KOPT-K1 (cell line): ENCODE results near the gene SGSH.
"Not testable (repeated sequence)": the region's sequence is repeated elsewhere in the genome, so short reads cannot be mapped to it uniquely, and the experiment has no call there.

Experiments
- H3K27ac ChIP-seq: fragments of 200-600 bp; sonication (generic); 2 replicates; pipeline ENCODE4 v1.5.1; 2016; ENCODE audit warnings: antibody characterized with exemption, mild to moderate bottlenecking, low read depth, low read length; ENCODE audit not compliant: poor library complexity, severe bottlenecking
- H3K36me3 ChIP-seq: fragments of 200-600 bp; sonication (generic); 2 replicates; pipeline ENCODE4 v1.5.1; 2017; ENCODE audit warnings: antibody characterized with exemption, mild to moderate bottlenecking, low read length, moderate library complexity; ENCODE audit not compliant: insufficient read depth
- H3K9me3 ChIP-seq: fragments of 200-600 bp; sonication (generic); 2 replicates; pipeline ENCODE4 v1.5.1; 2017; ENCODE audit warnings: antibody characterized with exemption, low read length, mild to moderate bottlenecking; ENCODE audit not compliant: insufficient read depth, poor library complexity, severe bottlenecking

The SGSH gene

DNA sequence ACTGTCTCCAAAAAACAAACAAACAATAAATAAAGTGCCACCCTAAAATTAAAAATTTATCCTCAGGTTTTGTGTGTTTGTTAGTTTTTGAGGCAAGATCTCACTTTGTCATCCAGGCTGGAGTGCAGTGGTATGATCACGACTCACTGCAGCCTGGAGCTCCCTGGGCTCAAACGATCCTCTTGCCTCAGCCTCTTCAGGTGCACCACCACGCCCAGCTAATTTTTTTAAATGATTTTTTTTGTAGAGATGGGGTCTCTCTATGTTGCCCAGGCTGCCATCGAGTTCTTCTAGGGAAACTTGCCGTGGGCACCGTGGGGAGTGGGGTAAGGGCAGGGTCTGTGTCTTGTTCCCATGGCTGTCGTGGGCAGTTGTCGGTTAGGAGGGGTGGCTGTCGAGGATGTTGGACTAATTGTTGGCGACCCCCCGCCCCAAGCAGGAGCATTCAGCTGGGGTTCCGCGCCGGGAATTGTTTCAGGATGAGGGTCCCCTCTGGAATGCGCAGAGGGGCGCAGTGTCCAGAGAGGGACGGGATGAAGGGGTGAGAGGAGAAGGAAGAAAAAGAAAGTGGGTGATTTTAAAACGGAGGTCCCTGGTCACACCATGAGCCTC is 39.4 kb upstream of the SGSH start:
- Histone ChIP-seq H3K9me3 (no peaks in the 10 kb centered on the region), H3K36me3 (no peaks in the 10 kb centered on the region), H3K27ac (peak overlapping the region; percentile 83)

GRCh38 chr17:80258296-80258695 is 38.2 kb upstream of the SGSH start:
- peak overlapping the region; percentile 83 for H3K27ac ChIP-seq

DNA sequence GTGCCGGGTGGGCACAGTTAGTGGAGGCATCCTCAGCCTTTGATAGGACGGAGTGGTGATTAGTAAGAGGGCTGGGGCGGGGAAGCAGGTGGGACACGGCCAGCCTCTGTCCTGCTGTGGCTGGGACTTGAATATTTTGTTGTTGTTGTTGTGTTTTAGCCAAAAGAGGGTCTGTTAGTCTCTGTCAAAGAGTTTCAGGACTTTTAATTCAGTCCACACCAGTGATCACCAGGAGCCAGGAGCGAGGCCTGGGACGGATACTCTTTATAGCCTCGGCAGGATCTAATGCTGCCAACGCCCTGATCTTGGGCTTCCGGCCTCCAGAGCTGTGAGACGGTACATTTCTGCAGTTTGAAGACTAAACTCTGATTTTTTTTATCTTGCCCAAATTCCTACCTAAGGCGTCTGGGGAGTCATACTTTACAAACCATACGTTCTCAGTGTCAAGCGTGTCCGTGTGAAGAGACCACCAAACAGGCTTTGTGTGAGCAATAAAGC is 37.6 kb upstream of the SGSH start:
- Histone ChIP-seq H3K36me3 (no peaks in the 10 kb centered on the region), H3K27ac (peak overlapping the region; percentile 83), H3K9me3 (no peaks in the 10 kb centered on the region)

More at GRCh38 chr17:80258296-80258695, 38.2 kb upstream of the SGSH start:
- H3K9me3 ChIP-seq, H3K36me3 ChIP-seq: not testable (repeated sequence)

DNA sequence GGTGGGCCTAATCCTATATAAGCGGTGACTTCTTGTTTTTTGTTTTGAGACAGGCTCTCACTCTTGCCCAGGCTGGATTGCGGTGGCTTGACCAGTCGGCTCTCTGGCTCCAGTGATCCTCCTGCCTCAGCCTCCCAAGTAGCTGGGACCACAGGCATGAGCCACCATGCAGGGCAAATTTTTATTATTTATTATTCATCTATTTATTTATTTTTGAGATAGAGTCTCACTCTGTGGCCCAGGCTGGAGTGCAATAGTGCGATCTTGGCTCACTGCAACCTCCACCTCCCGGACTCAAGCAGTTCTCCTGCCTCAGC is 35.9 kb upstream of the SGSH start:
- Histone ChIP-seq H3K27ac (peak overlapping the region; percentile 85), H3K36me3 (no peaks in the 10 kb centered on the region), H3K9me3 (no peaks in the 10 kb centered on the region)

DNA sequence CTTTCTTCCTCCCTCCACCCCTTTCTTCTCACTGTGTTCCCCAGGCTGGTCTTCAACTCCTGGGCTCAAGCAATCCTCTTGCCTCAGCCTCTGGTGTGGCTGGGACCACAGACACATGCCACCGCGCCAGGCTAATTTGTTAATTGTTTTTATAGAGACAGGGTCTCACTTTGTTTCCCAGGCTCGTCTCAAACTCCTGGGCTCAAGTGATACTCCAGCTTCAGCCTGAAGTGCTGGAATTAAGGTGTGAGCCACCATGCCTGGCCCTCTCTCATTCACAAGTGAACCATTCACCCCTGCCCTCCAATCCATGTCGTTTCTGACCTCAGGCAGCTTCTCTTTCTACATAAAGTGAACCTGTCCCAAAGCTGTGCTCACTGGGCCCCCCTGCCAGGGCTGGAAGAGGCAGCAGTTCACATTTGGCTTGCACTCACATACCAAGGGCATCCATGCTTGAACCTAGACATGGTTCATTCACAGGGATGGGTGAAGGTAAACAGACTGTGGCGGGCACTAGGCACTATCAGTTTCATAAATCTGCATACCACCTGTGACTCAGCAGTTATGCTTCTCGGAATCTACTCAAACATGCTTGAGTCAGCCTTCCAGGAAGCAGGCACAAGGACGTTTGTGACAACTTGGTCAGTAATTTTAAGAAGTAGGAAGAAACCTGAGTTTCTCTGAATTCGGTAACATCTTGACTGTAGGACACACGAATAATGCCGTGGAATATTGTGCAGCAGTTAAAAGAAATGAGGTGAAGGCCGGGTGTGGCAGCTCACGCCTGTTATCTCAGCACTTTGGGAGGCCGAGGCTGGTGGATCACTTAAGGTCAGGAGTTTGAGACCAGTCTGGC is 34.5 kb upstream of the SGSH start:
- no peaks in the 10 kb centered on the region for H3K9me3 ChIP-seq
- H3K27ac ChIP-seq: peak overlapping the region; percentile 85
- no peaks in the 10 kb centered on the region for H3K36me3 ChIP-seq

DNA sequence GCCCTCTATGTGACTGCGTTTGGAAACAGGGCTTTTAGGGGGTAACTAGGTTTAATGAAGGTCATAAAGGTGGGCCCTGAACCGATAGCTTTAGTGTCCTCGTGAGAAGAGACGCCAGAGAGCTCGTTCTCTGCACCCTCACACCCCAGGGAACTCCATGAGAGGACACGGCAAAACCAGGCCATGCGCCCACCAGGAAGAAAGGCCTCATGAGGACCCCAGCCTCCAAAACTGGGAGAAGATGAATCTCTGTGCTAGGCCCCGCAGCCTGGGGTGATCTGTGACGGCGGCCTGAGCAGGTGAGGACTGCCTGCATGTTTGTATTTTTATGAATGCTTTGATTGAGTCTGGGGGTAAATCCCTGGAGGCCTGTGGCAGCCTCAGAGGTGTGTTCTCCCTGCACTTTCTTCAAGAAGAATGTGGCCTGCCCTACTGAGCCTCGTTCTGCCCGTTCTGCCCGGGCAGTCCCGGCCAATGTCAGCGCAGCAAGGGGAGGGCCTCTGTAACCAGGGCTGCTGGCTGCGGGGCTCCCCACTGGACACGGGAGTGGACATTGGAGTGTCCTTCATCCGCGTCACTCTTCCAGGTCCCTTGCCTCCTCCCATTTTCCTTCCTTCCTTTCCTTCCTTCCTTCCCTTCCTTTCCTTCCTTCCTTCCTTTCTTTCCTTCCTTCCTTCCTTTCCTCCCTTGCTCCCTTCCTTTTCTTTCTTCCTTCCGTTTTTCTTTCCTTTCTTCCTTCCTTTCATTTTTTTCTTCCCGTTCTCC is 33.7 kb upstream of the SGSH start:
- H3K27ac ChIP-seq: peak overlapping the region; percentile 85
- H3K36me3 ChIP-seq: no peaks in the 10 kb centered on the region
- H3K9me3 ChIP-seq: no peaks in the 10 kb centered on the region

DNA sequence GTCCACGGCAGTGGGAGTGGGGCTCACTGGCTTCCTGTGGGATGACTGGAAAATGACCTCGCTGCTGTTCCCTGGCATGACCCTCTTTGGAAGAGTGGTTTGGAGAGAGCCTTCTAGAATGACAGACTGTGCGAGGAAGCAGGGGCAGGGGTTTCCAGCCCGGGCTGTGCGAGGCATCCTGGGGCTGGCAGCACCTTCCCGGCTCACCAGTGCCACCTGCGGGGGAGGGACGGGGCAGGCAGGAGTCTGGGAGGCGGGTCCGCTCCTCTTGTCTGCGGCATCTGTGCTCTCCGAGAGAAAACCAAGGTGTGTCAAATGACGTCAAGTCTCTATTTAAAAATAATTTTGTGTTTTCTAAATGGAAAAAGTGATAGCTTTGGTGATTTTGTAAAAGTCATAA is 32.7 kb upstream of the SGSH start:
- Histone ChIP-seq H3K27ac (no peak overlapping the region), H3K9me3 (no peaks in the 10 kb centered on the region), H3K36me3 (no peaks in the 10 kb centered on the region)

- H3K27ac ChIP-seq: no peak overlapping the region
- H3K9me3 ChIP-seq: no peaks in the 10 kb centered on the region
- H3K36me3 ChIP-seq: no peaks in the 10 kb centered on the region
These were observed 31.8 kb upstream of the SGSH start for GRCh38 chr17:80251966-80252365.

GRCh38 chr17:80248894-80249710 is 29.0 kb upstream of the SGSH start:
- Histone ChIP-seq H3K36me3 (no peaks in the 10 kb centered on the region), H3K27ac (no peak overlapping the region), H3K9me3 (no peaks in the 10 kb centered on the region)

- no peak overlapping the region for H3K27ac ChIP-seq
- no peaks in the 10 kb centered on the region for H3K36me3 ChIP-seq
- H3K9me3 ChIP-seq: no peaks in the 10 kb centered on the region
These were observed 28.1 kb upstream of the SGSH start for GRCh38 chr17:80248001-80248893.

DNA sequence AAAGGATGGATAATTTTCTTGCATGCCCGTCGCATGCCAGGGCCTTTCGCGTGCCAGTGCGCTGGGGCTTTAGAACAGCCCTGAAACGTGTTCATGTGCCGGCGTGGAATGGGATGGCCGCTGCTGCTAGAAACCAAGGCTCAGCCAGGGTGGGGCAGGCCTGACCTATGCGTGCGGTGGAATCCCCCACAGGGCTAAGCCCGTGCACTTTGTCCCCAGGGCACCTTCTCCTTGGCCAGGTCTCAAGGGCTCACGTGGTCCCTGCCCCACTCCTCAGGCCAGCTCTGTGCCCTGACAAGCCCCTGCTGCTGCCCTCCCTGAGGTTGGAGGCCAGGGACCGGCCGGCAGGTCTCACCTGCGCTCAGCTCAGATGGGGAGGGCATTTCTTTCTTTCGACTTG is 27.4 kb upstream of the SGSH start:
- Histone ChIP-seq H3K36me3 (no peaks in the 10 kb centered on the region), H3K9me3 (no peaks in the 10 kb centered on the region), H3K27ac (no peak overlapping the region)

DNA sequence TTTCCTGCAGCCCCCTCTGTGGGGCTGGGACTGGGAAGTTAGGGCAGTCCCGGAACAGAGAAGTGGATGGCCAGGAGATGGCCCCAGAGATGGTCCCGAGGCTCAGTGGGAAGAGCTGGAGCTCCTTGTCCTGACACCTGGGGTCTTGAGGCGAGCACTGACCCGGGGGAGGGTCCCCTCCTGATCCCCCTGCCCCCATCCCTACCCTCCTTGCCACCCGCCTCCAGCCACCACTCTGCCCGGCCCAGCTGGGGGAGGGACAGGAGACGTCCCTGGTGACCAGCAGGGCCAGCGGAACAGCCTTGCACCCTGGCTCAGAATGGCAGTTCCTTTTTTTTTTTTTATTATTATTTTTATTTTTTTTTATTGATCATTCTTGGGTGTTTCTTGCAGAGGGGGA is 26.6 kb upstream of the SGSH start:
- H3K9me3 ChIP-seq: no peaks in the 10 kb centered on the region
- no peak overlapping the region for H3K27ac ChIP-seq
- H3K36me3 ChIP-seq: no peaks in the 10 kb centered on the region

DNA sequence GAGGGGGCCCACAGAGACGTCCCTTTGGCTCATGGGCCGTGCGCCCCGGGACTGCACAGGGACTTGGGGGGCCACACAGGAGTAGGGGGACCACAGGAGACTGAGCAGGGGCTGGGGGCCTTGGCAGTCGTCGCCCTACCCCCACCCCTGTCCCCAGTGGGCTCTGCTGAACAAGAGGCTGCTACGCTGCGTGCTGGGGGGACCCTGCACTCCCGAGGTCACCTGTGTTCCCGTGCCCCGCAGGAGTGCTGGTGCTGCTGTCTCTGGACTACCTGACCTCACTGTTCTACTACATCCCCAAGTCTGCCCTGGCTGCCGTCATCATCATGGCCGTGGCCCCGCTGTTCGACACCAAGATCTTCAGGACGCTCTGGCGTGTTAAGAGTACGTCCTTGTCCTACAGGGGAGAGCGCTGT is 26.1 kb upstream of the SGSH start:
- H3K27ac ChIP-seq: no peak overlapping the region

More for the DNA sequence above, 26.1 kb upstream of the SGSH start:
- Histone ChIP-seq H3K9me3 (no peaks in the 10 kb centered on the region), H3K36me3 (no peaks in the 10 kb centered on the region)
